Measurements from ENCODE around the gene INMT. TPM values are rescaled to one million over a fixed set of nuclear protein-coding genes. Genes with fewer than 3 reads are reported as not detected.
A peak's percentile ranks its signal among the peaks of the same experiment; 100 is the strongest.
"Not testable (repeated sequence)": the region's sequence is repeated elsewhere in the genome, so short reads cannot be mapped to it uniquely, and the experiment has no call there.

The INMT gene
- total and polyA plus RNA-seq, 2 experiments from 2014 or later, result 0.79 to 1.1 TPM

- no peak for TF ChIP-seq STAT1 (IDR thresholded peaks at IDR 0.05; ENCODE audit: unreplicated experiment)
- TF ChIP-seq, protein P1, sequence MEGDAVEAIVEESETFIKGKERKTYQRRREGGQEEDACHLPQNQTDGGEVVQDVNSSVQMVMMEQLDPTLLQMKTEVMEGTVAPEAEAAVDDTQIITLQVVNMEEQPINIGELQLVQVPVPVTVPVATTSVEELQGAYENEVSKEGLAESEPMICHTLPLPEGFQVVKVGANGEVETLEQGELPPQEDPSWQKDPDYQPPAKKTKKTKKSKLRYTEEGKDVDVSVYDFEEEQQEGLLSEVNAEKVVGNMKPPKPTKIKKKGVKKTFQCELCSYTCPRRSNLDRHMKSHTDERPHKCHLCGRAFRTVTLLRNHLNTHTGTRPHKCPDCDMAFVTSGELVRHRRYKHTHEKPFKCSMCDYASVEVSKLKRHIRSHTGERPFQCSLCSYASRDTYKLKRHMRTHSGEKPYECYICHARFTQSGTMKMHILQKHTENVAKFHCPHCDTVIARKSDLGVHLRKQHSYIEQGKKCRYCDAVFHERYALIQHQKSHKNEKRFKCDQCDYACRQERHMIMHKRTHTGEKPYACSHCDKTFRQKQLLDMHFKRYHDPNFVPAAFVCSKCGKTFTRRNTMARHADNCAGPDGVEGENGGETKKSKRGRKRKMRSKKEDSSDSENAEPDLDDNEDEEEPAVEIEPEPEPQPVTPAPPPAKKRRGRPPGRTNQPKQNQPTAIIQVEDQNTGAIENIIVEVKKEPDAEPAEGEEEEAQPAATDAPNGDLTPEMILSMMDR (conservative IDR thresholded peaks at IDR 0.05; ENCODE audit: low read depth in 2 of 2), result peak; percentile 55 to 63
Measured at GRCh38 chr7:30717181-30717580, 34.8 kb upstream of the INMT start.

GRCh38 chr7:30719434-30719833 lies 32.5 kb upstream of the INMT start:
- not testable (repeated sequence) for H3K4me1 ChIP-seq (ENCODE audit: insufficient read depth); H3F3A ChIP-seq (replicated peaks; ENCODE audit: low read depth); H3K4me3 ChIP-seq; H3K4me3 Mint-ChIP-seq; ATAC-seq; H4K20me1 ChIP-seq (replicated peaks; ENCODE audit: insufficient read depth); DNase-seq (ENCODE audit: low spot score); H3K79me2 ChIP-seq (replicated peaks; ENCODE audit: insufficient read depth); H3K27ac Mint-ChIP-seq; H3K4me1 Mint-ChIP-seq; H3K4me2 ChIP-seq; H3K27ac ChIP-seq (ENCODE audit: low read depth); H3K27me3 ChIP-seq (ENCODE audit: insufficient read depth); H3K27me3 Mint-ChIP-seq (ENCODE audit: insufficient read depth, low read depth, poor library complexity); H3K9me2 ChIP-seq (ENCODE audit: insufficient read depth); H3K36me3 ChIP-seq (ENCODE audit: insufficient read depth); H2AFZ ChIP-seq
- Mint-ChIP-seq H3K9me3 (peaks cover 38% of the 10 kb centered on the region), H3K36me3 (ENCODE audit: low read depth) (peaks cover 27% of the 10 kb centered on the region)

More at GRCh38 chr7:30717181-30717580, 34.8 kb upstream of the INMT start:
- Mint-ChIP-seq H3K27ac (no peak overlapping the region), H3K4me1 (no peaks in the 10 kb centered on the region; the same call in 1 of the 3 replicates), H3K9me3 (peaks cover 38% of the 10 kb centered on the region), H3K27me3 (ENCODE audit: insufficient read depth, low read depth, poor library complexity) (peaks cover 6% of the 10 kb centered on the region), H3K36me3 (ENCODE audit: low read depth) (peaks cover 27% of the 10 kb centered on the region), H3K4me3 (no peak overlapping the region)
- H2AFZ ChIP-seq, result no peak overlapping the region
- no peaks in the 10 kb centered on the region for H3K27me3 ChIP-seq (ENCODE audit: insufficient read depth)
- H3K36me3 ChIP-seq (ENCODE audit: insufficient read depth), result 0 out of 2 replicates have a peak, but pooled peaks cover 5% of the 10 kb centered on the region
- no peaks in the 10 kb centered on the region for H4K20me1 ChIP-seq (replicated peaks; ENCODE audit: insufficient read depth)
- H3F3A ChIP-seq (replicated peaks; ENCODE audit: low read depth), result no peaks in the 10 kb centered on the region
- H3K4me2 ChIP-seq, result no peak overlapping the region
- no peaks in the 10 kb centered on the region; the same call in 1 of the 2 replicates for H3K9me2 ChIP-seq (ENCODE audit: insufficient read depth)
- peak; percentile 69 for DNase-seq (ENCODE audit: low spot score)
- H3K4me3 ChIP-seq, result no peak overlapping the region
- no peaks in the 10 kb centered on the region for H3K4me1 ChIP-seq (ENCODE audit: insufficient read depth)
- H3K79me2 ChIP-seq (replicated peaks; ENCODE audit: insufficient read depth), result no peaks in the 10 kb centered on the region
- H3K27ac ChIP-seq (ENCODE audit: low read depth), result no peak overlapping the region
- peak; percentile 99 for ATAC-seq

DNA sequence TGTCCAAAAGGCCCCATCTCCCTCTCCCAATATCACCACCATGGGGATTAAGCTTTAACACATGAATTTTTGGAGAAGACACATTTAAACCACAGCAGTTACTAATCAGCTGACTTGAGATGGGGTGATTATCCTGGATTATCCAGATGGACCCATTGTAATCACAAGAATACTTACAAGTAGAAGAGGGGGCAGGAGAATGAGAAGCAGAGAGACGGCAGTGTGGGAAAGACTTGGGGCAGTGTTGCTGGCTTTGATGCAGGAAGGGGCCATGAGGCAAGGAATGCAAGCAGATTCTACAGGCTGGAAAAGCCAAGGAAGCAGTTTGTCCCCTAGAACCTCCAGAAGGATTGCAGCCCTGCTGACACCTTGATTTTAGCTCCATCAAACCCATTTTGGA lies 30.7 kb upstream of the INMT start:
- no peaks in the 10 kb centered on the region for H3K79me2 ChIP-seq (replicated peaks; ENCODE audit: insufficient read depth)
- no peaks in the 10 kb centered on the region for H3F3A ChIP-seq (replicated peaks; ENCODE audit: low read depth)
- peaks cover under 1% of the 10 kb centered on the region; the same call in 1 of the 2 replicates for H3K4me1 ChIP-seq (ENCODE audit: insufficient read depth)
- H3K4me3 Mint-ChIP-seq, result no peak overlapping the region
- H4K20me1 ChIP-seq (replicated peaks; ENCODE audit: insufficient read depth), result no peaks in the 10 kb centered on the region
- DNase-seq (ENCODE audit: low spot score) (no peak), ATAC-seq (no peak)
- H3K27me3 ChIP-seq (ENCODE audit: insufficient read depth), result no peaks in the 10 kb centered on the region
- H3K27me3 Mint-ChIP-seq (ENCODE audit: insufficient read depth, low read depth, poor library complexity), result peaks cover 19% of the 10 kb centered on the region
- H3K4me1 Mint-ChIP-seq, result peaks cover 11% of the 10 kb centered on the region
- H3K9me3 Mint-ChIP-seq, result peaks cover 38% of the 10 kb centered on the region
- 0 out of 2 replicates have a peak, but pooled peaks cover 5% of the 10 kb centered on the region for H3K36me3 ChIP-seq (ENCODE audit: insufficient read depth)
- peaks cover 6% of the 10 kb centered on the region; the same call in 1 of the 2 replicates for H3K9me2 ChIP-seq (ENCODE audit: insufficient read depth)
- H3K27ac Mint-ChIP-seq, result no peak overlapping the region
- H3K27ac ChIP-seq (ENCODE audit: low read depth), result no peak overlapping the region
- H3K36me3 Mint-ChIP-seq (ENCODE audit: low read depth), result peaks cover 29% of the 10 kb centered on the region
- no peak overlapping the region for H3K4me3 ChIP-seq
- H2AFZ ChIP-seq, result no peak overlapping the region
- H3K4me2 ChIP-seq, result no peak overlapping the region
- TF ChIP-seq POLR2AphosphoS5 (IDR thresholded peaks at IDR 0.05; ENCODE audit: low read depth), result no peak
- TF ChIP-seq NANOG (IDR thresholded peaks at IDR 0.05; ENCODE audit: borderline replicate concordance), result no peak
- TF ChIP-seq, protein P2, sequence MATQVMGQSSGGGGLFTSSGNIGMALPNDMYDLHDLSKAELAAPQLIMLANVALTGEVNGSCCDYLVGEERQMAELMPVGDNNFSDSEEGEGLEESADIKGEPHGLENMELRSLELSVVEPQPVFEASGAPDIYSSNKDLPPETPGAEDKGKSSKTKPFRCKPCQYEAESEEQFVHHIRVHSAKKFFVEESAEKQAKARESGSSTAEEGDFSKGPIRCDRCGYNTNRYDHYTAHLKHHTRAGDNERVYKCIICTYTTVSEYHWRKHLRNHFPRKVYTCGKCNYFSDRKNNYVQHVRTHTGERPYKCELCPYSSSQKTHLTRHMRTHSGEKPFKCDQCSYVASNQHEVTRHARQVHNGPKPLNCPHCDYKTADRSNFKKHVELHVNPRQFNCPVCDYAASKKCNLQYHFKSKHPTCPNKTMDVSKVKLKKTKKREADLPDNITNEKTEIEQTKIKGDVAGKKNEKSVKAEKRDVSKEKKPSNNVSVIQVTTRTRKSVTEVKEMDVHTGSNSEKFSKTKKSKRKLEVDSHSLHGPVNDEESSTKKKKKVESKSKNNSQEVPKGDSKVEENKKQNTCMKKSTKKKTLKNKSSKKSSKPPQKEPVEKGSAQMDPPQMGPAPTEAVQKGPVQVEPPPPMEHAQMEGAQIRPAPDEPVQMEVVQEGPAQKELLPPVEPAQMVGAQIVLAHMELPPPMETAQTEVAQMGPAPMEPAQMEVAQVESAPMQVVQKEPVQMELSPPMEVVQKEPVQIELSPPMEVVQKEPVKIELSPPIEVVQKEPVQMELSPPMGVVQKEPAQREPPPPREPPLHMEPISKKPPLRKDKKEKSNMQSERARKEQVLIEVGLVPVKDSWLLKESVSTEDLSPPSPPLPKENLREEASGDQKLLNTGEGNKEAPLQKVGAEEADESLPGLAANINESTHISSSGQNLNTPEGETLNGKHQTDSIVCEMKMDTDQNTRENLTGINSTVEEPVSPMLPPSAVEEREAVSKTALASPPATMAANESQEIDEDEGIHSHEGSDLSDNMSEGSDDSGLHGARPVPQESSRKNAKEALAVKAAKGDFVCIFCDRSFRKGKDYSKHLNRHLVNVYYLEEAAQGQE (IDR thresholded peaks at IDR 0.05; ENCODE audit: unreplicated experiment), result no peak
- TF ChIP-seq JUNB (IDR thresholded peaks at IDR 0.05; ENCODE audit: unreplicated experiment), result no peak
- TF ChIP-seq, protein P3, sequence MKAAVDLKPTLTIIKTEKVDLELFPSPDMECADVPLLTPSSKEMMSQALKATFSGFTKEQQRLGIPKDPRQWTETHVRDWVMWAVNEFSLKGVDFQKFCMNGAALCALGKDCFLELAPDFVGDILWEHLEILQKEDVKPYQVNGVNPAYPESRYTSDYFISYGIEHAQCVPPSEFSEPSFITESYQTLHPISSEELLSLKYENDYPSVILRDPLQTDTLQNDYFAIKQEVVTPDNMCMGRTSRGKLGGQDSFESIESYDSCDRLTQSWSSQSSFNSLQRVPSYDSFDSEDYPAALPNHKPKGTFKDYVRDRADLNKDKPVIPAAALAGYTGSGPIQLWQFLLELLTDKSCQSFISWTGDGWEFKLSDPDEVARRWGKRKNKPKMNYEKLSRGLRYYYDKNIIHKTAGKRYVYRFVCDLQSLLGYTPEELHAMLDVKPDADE (IDR thresholded peaks at IDR 0.05), result no peak
- no peak for TF ChIP-seq STAT1 (IDR thresholded peaks at IDR 0.05; ENCODE audit: unreplicated experiment)

Measured in GM23338 (cell line).